GM21515 (cell line): Measurements from ENCODE around the gene PKNOX2.

Source experiments
- ATAC-seq: cut with Tn5 transposase; IDR thresholded peaks from one replicate; pipeline ENCODE4 v1.9.1; 2021; ENCODE audit not compliant: unreplicated experiment

PKNOX2 gene

GRCh38 chr11:125154378-125155099 is 10.0 kb upstream of the PKNOX2 start:
- no peak for ATAC-seq

DNA sequence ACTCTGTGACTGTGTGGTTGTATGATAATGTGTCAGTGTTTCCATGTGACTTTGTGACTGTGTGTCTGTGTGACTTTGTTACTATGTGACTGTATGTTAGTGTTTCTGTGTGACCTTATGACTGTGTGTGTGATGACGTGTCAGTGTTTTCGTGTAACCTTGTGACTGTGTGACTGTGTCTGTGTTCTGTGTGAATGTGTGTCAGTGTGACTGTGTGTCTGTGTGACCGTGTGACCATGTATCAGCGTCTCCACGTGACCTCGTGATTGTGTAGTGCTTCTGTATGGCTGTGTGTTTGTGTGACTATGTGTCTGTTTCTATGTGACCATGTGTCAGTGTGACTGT is 9.5 kb upstream of the PKNOX2 start:
- no peak for ATAC-seq

DNA sequence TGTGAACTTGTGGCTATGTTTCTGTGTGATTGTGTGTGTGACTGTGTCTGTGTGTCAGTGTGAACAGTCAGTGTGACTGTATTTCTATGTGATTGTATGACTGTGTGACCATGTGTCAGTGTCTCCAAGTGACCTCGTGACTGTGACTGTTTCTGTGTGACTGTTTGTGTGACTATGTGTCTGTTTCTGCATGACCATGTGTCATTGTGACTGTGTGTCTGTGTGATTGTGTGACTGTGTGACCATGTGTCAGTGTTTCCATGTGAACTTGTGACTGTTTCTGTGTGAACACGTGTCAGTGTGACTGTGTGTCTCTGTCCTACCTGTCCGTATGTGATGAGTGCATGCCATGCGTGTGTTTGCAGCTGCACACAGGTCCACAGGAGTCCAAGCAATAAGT is 8.8 kb upstream of the PKNOX2 start:
- ATAC-seq, result no peak

- ATAC-seq, result no peak
Observed at GRCh38 chr11:125156346-125157117, 8.0 kb upstream of the PKNOX2 start.

DNA sequence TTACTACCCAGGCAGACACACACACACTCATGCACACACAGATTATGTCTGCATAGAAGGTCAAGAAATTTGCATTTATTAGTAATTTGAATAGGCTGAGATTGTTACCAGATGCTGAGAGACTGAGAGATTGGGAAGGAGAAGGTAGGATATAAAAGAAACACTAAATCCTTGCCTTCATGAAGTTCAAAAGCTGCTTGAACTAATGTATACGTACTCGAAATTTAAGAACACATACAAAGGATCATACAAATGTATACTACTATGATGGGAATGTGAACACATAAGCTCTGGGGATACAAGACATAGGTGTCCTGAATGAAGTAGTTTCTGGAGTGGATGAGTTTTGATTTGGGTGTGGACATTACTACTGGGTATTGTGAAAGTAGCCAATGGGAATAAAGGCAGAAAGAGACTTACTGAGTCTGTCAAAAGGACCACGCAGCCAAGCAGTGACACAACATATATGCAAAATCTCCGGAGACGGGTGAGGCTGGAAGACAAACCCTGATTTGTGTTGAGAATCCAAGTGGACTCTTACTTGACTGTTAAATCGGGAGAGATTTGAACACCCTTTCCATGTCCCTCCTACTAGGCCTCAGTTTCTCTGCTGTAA is 7.3 kb upstream of the PKNOX2 start:
- ATAC-seq, result no peak

DNA sequence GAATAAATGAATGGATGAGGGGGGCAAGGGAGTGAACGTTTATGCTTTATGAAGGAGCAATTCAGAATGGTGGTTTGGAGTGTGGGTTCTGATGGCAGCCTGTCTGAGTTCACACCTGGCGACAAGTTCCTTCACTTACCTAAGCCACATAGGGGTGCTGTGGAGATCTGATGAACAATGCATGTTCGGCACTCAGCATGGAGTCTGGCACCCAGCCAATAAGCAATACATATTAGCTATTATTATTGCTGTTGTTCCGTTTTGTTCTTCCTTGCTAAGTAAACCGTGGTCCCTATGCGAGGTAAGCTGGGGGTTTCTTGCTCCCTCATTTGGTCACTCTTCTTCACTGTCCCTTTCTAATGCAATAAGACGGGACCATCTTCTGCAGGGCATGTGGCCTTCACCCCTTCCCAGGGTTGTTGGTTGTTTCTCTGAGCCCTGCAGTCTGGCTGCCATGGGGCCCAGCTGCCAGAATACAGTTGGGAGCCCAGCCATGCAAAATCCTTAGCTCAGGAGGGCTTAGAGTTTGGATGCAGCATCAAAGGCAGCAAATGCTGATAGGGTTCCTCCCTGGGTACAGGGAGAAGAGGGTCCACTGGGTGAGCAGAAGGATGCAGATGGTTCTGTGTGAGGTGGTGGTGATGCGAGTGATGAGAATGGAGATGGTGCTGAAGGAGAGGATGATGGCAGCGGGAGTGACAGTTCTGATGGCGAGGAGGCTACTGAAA is 6.4 kb upstream of the PKNOX2 start:
- ATAC-seq, result no peak

DNA sequence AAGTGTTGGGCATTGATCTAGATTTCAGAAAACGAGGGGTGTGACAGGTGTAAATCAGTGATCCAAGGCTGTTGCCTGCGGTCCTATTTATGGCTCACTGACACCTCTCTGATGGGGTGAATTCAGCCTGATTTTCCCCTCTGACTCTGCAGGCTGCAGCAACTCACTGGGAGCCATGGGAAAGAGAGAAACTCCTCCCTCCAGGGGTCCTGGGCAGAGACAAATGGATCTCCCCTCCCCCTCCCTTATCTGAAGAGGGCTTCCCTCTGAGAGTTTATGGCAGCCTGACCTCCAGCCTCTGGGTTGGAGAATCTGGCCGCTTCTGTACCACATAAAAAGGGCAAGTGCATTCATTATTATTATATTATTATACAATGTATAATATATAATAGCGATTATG is 1.8 kb upstream of the PKNOX2 start:
- no peak for ATAC-seq

GRCh38 chr11:125163431-125164063 is 1.0 kb upstream of the PKNOX2 start:
- no peak for ATAC-seq

GRCh38 chr11:125164091-125164421 is 495 bp upstream of the PKNOX2 start:
- no peak for ATAC-seq

GRCh38 chr11:125165111-125165842 is 726 bp downstream of the PKNOX2 start:
- ATAC-seq, result no peak

DNA sequence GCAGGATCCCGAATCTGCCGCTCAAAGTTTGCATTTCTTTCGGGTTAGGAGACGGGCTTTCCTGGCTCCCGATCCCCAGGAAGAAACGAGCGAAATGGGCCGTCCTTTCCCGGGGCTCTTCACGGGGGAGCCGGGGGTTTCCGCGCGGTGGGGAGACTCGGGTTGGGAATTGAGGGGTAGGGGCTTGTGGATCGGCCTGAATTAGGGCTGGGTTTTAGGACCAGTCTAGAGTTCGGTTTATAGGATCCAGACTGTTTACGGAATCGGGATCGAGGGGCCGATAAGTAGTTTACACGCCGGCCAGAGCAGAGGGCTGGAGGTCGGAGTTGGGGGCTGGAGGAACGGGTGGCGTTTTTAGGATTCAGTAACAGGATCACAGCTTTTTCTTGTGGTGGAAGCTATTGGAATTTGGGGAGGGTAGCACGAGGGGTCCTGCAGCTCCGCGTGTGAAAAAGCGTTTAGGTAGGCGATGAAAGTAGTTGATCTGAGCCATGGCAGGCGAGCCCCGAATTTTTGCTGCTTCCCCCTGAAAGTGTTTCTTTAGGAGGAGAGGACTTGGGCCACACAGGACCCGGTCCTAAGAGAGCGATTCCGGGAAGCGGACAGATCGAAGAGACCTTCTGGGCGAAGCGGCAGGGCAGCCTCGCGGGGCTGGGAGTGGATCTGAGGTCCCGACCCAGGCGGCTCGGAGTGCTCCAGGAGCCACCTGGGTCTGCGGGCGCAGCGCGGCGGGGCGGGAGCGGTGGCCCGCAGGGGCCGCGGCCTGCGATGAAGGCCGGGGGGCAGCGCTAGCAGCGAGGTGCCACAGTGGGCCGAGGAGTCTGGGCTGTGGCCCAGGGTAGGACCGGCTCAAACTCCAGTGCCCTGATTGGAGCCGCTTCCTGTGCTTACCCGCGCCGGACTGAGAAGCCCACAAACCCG is 1.6 kb downstream of the PKNOX2 start:
- ATAC-seq, result no peak

GRCh38 chr11:125166764-125167291 is 2.3 kb downstream of the PKNOX2 start:
- ATAC-seq, result no peak

DNA sequence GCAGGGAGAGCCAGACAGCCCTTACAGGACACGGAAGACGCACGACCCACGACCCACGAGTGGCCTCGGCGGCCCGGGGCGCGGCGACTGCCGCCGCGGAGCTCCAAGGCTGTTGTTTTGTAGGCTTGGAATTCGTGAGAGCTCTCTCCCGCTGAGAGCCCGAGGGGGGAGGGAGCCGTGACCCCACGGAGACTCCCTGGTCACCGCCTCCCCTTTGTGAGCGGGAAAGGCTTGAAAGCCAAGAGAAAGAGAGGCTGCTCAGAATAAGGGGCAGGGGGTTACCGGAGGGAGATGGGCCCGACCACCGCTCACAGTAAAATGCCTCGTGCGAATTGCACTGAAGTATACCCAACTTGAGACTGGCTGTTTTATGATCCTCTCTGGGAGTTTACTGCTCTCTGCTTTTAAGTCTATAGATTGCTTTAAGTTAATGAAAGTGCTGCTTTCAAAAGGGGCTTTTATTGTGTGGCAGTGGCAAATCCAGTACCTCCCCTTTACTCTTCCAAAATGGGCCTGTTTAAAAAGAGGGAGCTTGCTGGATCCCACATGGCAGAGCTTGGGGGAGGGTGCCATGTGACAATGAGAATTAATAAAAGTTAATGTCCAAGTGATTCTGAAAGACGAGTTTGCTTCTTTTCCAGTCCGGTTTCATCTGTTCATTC is 2.9 kb downstream of the PKNOX2 start:
- ATAC-seq, result no peak

- ATAC-seq, result no peak
Observed at GRCh38 chr11:125167954-125168835, 3.6 kb downstream of the PKNOX2 start.

DNA sequence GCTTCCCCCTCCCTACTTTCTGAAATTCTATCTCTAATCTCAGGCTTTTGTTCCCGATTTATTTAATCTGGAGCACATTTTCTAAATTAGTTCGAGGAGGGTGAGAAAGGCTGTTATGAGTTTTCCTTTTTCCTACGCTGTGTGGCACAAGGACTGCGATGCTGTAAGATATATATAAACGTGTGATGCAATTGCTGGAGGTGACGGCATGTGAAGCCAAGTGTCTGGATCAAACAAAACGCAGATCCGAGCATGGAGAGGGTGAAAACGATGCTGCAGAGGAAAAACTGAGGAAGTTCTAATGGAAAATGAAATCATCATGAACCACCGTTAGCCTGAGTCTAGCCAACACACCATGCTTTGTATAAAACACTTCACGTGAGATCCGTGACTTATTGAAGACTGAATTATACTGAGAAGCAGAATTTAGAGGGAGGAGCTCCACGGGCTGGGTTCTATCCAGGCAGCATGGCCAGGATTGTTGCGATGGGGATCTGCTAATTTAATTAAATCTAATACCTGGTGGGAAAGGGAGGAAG is 4.4 kb downstream of the PKNOX2 start:
- ATAC-seq, result no peak

DNA sequence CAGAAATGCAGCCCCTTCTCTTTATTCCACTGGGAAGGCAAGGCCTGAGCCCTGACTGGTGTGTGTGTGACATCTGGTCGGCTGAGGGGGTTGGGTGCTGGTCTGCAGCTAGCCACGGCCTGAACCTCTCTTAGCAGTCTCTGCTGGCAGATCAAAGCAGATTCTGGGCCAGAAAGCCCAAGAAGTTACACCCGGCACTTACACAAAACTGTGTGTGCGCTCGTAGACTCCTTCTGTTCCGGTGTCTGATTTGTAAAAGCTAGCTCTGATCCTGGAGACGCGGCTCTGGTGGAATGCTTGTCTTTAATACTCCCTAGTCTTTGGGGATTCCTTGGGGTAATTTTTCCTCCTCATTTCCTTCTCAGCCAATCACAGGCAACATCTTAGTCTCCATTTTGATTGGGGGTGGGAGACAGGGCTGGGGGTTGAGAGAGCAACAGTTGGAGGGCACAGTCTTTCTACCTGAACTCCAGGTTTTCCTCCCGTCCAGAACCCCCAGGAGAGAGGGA is 5.5 kb downstream of the PKNOX2 start:
- no peak for ATAC-seq

- no peak for ATAC-seq
Observed at GRCh38 chr11:125170510-125171031, 6.0 kb downstream of the PKNOX2 start.
